Caco-2 (cell line): ENCODE measurements around the gene OR56B1. TPM values are rescaled to one million over a fixed set of nuclear protein-coding genes. Genes with fewer than 3 reads are reported as not detected.
A peak's percentile ranks its signal among the peaks of the same experiment; 100 is the strongest.

ENCODE experiments used
- Bru-seq: library from RNA; stranded (reverse); fragments of 400-500 nt; gene quantifications from one replicate; lab custom pipeline; 2021; lab: Mats Ljungman, UMichigan
- BruChase-seq, 2 experiments: library from RNA; stranded (reverse); fragments of 400-500 nt; gene quantifications; one replicate each; lab custom pipeline; 2021; lab: Mats Ljungman, UMichigan
- BruUV-seq: library from RNA; stranded (reverse); fragments of 400-500 nt; replicated peaks from 2 replicates; lab custom pipeline; 2021; lab: Mats Ljungman, UMichigan
- CTCF ChIA-PET: fragments of 300-600 bp; sonication (Branson Sonifier 250); formaldehyde crosslinking; loops from one replicate; lab custom pipeline; 2022; ENCODE audit warnings: antibody characterized with exemption; lab: Charles Lee
- POLR2A ChIA-PET: fragments of 300-600 bp; sonication (Branson Sonifier 250); formaldehyde crosslinking; loops from one replicate; lab custom pipeline; 2022; ENCODE audit warnings: antibody characterized with exemption; lab: Charles Lee
- DNase-seq, 2 experiments: peaks; one replicate each; pipeline versions ENCODE4 v3.0.0 to v3.0.0-alpha.2; 2020 to 2022
- H3K27me3 ChIP-seq: replicated peaks from 2 replicates; pipeline ENCODE4 v1.6.0; 2011; ENCODE audit warnings: low read length; ENCODE audit not compliant: control insufficient read depth, insufficient read depth
- H3K36me3 ChIP-seq: 2 replicates; pipeline ENCODE4 v1.5.1; 2011; ENCODE audit warnings: low read length; ENCODE audit not compliant: control insufficient read depth, insufficient read depth
- H3K4me1 ChIP-seq: fragments of 250-450 bp; sonication (Bioruptor Pico); 2 replicates; pipeline ENCODE4 v1.5.1; 2020; ENCODE audit warnings: mild to moderate bottlenecking
- H3K4me3 ChIP-seq: 2 replicates; pipeline ENCODE4 v1.5.1; 2011; ENCODE audit warnings: low read depth, mild to moderate bottlenecking, control low read depth, low read length
- H3K9me3 ChIP-seq: fragments of 250-450 bp; sonication (Bioruptor Pico); 2 replicates; pipeline ENCODE4 v1.5.1; 2020; ENCODE audit warnings: mild to moderate bottlenecking, moderate library complexity
- H3K27ac Mint-ChIP-seq: one replicate; pipeline ENCODE4 v1.8.0; 2022; ENCODE audit warnings: mixed read lengths; ENCODE audit not compliant: unreplicated experiment
- H3K27me3 Mint-ChIP-seq: one replicate; pipeline ENCODE4 v1.8.0; 2022; ENCODE audit warnings: mixed read lengths; ENCODE audit not compliant: insufficient read depth, unreplicated experiment
- H3K36me3 Mint-ChIP-seq: one replicate; pipeline ENCODE4 v1.8.0; 2022; ENCODE audit warnings: mild to moderate bottlenecking, mixed read lengths; ENCODE audit not compliant: insufficient read depth, unreplicated experiment
- H3K4me1 Mint-ChIP-seq: one replicate; pipeline ENCODE4 v1.8.0; 2022; ENCODE audit warnings: low read depth, mixed read lengths; ENCODE audit not compliant: unreplicated experiment
- H3K4me3 Mint-ChIP-seq: one replicate; pipeline ENCODE4 v1.8.0; 2022; ENCODE audit warnings: mild to moderate bottlenecking, moderate library complexity, mixed read lengths; ENCODE audit not compliant: unreplicated experiment
- H3K9me3 Mint-ChIP-seq: one replicate; pipeline ENCODE4 v1.8.0; 2022; ENCODE audit warnings: mixed read lengths; ENCODE audit not compliant: unreplicated experiment
- CTCF ChIP-seq, 2 experiments: fragments of 200-600 bp in 1 of 2; IDR thresholded peaks; 1 replicate in 1 of 2; 2 replicates in 1 of 2; pipeline versions ENCODE4 v1.5.1 to v1.8.0; 2011 to 2022; ENCODE audit warnings: antibody characterized with exemption in 1 of 2, control low read depth in 1 of 2, inconsistent platforms in 1 of 2, low read depth in 1 of 2, low read length in 1 of 2, mild to moderate bottlenecking in 1 of 2, moderate library complexity in 1 of 2; ENCODE audit not compliant: insufficient read depth in 1 of 2, severe bottlenecking in 1 of 2, unreplicated experiment in 1 of 2
- intact Hi-C: fragments of 100-400 bp; cut with micrococcal nuclease; formaldehyde crosslinking; loops from one replicate; pipeline ENCODE4 v1.10.0; 2022; ENCODE audit not compliant: unreplicated experiment
- long read RNA-seq: library from polyadenylated mRNA; stranded (forward); transcript quantifications from one replicate; pipeline ENCODE4 v2.0.0, GENCODE V29; 2022
- total RNA-seq: library from RNA; stranded (reverse); gene quantifications from 2 replicates; pipeline ENCODE4 v1.2.3, GENCODE V29; 2022

OR56B1 gene, protein sequence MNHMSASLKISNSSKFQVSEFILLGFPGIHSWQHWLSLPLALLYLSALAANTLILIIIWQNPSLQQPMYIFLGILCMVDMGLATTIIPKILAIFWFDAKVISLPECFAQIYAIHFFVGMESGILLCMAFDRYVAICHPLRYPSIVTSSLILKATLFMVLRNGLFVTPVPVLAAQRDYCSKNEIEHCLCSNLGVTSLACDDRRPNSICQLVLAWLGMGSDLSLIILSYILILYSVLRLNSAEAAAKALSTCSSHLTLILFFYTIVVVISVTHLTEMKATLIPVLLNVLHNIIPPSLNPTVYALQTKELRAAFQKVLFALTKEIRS
- total RNA-seq (not detected in 2 replicates), Bru-seq, nascent RNA (not detected), BruChase-seq, experiment 1, labeled RNA remaining after a 2-hour chase (not detected), BruChase-seq, experiment 2, labeled RNA remaining after a 6-hour chase (not detected)
- long read RNA-seq = 0 reads

GRCh38 chr11:5736396-5736795 lies at the start of gene OR56B1:
Gene OR56B1 (plus strand): TSS chr11:5736448. CDS start chr11:5736517, 69 bp downstream.
- BruUV-seq = no TSS peak
- Mint-ChIP-seq H3K4me1 (no peaks in the 10 kb centered on the region), H3K36me3 (no peaks in the 10 kb centered on the region), H3K9me3 (no peaks in the 10 kb centered on the region), H3K27me3 (peaks cover 4% of the 10 kb centered on the region), H3K4me3 (no peak within 1 kb of the TSS), H3K27ac (no peak within 1 kb of the TSS)
- intact Hi-C loops = no loop called here
- TF ChIP-seq CTCF (IDR thresholded peaks at IDR 0.05; ENCODE audit: insufficient read depth in 1 of 2, low read depth in 1 of 2, low read length in 1 of 2, severe bottlenecking in 1 of 2, unreplicated experiment in 1 of 2) = no peak
- Histone ChIP-seq H3K4me3 (no peak within 1 kb of the TSS), H3K27me3 (no peaks in the 10 kb centered on the region), H3K4me1 (no peaks in the 10 kb centered on the region), H3K9me3 (no peaks in the 10 kb centered on the region), H3K36me3 (no peaks in the 10 kb centered on the region)
- CTCF ChIA-PET = no interaction called here
- POLR2A ChIA-PET = no interaction called here
- DNase-seq = no peak

GRCh38 chr11:5688482-5688881 lies 47.8 kb upstream of the OR56B1 start:
- H3K9me3 ChIP-seq = no peaks in the 10 kb centered on the region
- H3K27me3 Mint-ChIP-seq = no peaks in the 10 kb centered on the region
- H3K27ac Mint-ChIP-seq = no peak overlapping the region
- no peak for TF ChIP-seq CTCF (IDR thresholded peaks at IDR 0.05; ENCODE audit: insufficient read depth in 1 of 2, low read depth in 1 of 2, low read length in 1 of 2, severe bottlenecking in 1 of 2, unreplicated experiment in 1 of 2)
- no TSS peak for BruUV-seq
- peaks cover 31% of the 10 kb centered on the region for H3K4me1 Mint-ChIP-seq
- H3K4me1 ChIP-seq = peaks cover 30% of the 10 kb centered on the region
- H3K9me3 Mint-ChIP-seq = no peaks in the 10 kb centered on the region
- ChIA-PET POLR2A (no interaction called here), CTCF (interaction anchor here (0.6 kb wide), 1 partner anchor 239 kb away, joined by 3 read pairs; the partner anchor contains the start of gene OR51I2)
- DNase-seq = no peak
- no peak overlapping the region for H3K4me3 ChIP-seq
- H3K27me3 ChIP-seq = no peaks in the 10 kb centered on the region
- intact Hi-C loops = no loop called here
- no peaks in the 10 kb centered on the region for H3K36me3 ChIP-seq
- peaks cover 17% of the 10 kb centered on the region for H3K36me3 Mint-ChIP-seq
- H3K4me3 Mint-ChIP-seq = no peak overlapping the region

DNA sequence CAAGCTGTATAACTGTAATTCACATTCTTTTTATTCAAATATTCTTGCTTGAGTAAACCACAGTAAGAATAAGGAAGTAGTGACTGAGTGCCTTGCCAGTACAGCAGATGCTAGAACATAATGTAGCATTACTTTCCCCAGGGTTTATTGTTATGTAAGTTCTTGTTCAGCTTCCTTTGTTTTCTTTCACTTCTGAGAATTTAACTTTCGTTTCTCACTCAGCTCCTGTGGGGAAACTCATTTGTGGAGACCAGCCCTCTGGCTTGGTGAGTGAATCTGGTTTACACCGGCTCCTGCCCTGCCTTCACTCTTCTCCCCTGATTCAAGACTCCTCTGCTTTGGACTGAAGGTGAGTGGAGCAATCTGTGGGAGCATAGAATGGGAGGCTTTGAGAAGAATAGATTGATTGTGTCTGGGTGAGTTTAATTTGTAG lies 46.7 kb upstream of the OR56B1 start, which contains the start of gene TRIM22:
TRIM22 (plus strand) TSS at position 240 of the 433 bp plus-strand sequence. CDS start 6,443 bp downstream, outside the sequence.
- POLR2A ChIA-PET = no interaction called here

More for the DNA sequence above, 46.7 kb upstream of the OR56B1 start, which contains the start of gene TRIM22:
- CTCF ChIA-PET = no interaction called here
- no TSS peak for BruUV-seq
- Mint-ChIP-seq H3K27me3 (no peaks in the 10 kb centered on the region), H3K36me3 (peaks cover 8% of the 10 kb centered on the region), H3K9me3 (no peaks in the 10 kb centered on the region), H3K27ac (peak within 1 kb of the TSS; percentile 15), H3K4me3 (no peak within 1 kb of the TSS), H3K4me1 (peaks cover 23% of the 10 kb centered on the region)
- intact Hi-C loops = no loop called here
- no peak for DNase-seq
- no peak for TF ChIP-seq CTCF (IDR thresholded peaks at IDR 0.05; ENCODE audit: insufficient read depth in 1 of 2, low read depth in 1 of 2, low read length in 1 of 2, severe bottlenecking in 1 of 2, unreplicated experiment in 1 of 2)
- Histone ChIP-seq H3K9me3 (no peaks in the 10 kb centered on the region), H3K27me3 (no peaks in the 10 kb centered on the region), H3K4me3 (no peak within 1 kb of the TSS), H3K36me3 (no peaks in the 10 kb centered on the region), H3K4me1 (peaks cover 24% of the 10 kb centered on the region)
